OCI-LY7 (cell line): ENCODE data around the gene NEUROG1.

Experiments used
- EZH2phosphoT487 ChIP-seq: fragments of 200-600 bp; sonication (generic); IDR thresholded peaks from 2 replicates; pipeline ENCODE4 v1.6.1; 2018; ENCODE audit warnings: low read depth, borderline replicate concordance, mild to moderate bottlenecking, mixed run types, antibody characterized with exemption, low read length, moderate library complexity, mixed read lengths
- TF ChIP-seq, protein P1 (sequence below): fragments of 200-600 bp; sonication (generic); conservative IDR thresholded peaks from 2 replicates; pipeline ENCODE4 v1.5.1; 2014; ENCODE audit warnings: mild to moderate bottlenecking, antibody characterized with exemption, low read length, moderate library complexity, mixed read lengths

- TF ChIP-seq, protein P1, sequence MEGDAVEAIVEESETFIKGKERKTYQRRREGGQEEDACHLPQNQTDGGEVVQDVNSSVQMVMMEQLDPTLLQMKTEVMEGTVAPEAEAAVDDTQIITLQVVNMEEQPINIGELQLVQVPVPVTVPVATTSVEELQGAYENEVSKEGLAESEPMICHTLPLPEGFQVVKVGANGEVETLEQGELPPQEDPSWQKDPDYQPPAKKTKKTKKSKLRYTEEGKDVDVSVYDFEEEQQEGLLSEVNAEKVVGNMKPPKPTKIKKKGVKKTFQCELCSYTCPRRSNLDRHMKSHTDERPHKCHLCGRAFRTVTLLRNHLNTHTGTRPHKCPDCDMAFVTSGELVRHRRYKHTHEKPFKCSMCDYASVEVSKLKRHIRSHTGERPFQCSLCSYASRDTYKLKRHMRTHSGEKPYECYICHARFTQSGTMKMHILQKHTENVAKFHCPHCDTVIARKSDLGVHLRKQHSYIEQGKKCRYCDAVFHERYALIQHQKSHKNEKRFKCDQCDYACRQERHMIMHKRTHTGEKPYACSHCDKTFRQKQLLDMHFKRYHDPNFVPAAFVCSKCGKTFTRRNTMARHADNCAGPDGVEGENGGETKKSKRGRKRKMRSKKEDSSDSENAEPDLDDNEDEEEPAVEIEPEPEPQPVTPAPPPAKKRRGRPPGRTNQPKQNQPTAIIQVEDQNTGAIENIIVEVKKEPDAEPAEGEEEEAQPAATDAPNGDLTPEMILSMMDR: no peak
- TF ChIP-seq EZH2phosphoT487: no peak
Measured at GRCh38 chr5:135567661-135568060, 31.9 kb upstream of the NEUROG1 start.
